SK-N-SH (cell line): ENCODE results near the gene MANEAL. TPM values are rescaled to one million over a fixed set of nuclear protein-coding genes. Genes with fewer than 3 reads are reported as not detected.

Source experiments
- CTCF ChIA-PET: fragments of 300-600, 350-600 bp; formaldehyde crosslinking; extraction: SDS; loops from one replicate; lab custom pipeline; 2021; lab: Yijun Ruan, JAX
- POLR2A ChIA-PET: fragments of 350-600 bp; sonication (Branson Sonifier 250); formaldehyde crosslinking; extraction: SDS; loops from one replicate; lab custom pipeline; 2020; ENCODE audit warnings: antibody characterized with exemption, inconsistent platforms; lab: Yijun Ruan, JAX
- DNase-seq: peaks from one replicate; pipeline ENCODE4 v3.0.0; 2012
- H2AFZ ChIP-seq: fragments of 200-600 bp; sonication (generic); 2 replicates; pipeline ENCODE4 v1.8.1; 2016; ENCODE audit warnings: antibody characterized with exemption, mild to moderate bottlenecking, low read depth
- H3F3A ChIP-seq: fragments of 200-600 bp; sonication (generic); replicated peaks from 2 replicates; pipeline ENCODE3; 2016; ENCODE audit warnings: antibody characterized with exemption, mild to moderate bottlenecking; ENCODE audit not compliant: insufficient read depth
- H3K27ac ChIP-seq, 2 experiments: fragments of 200-500 bp in 1 of 2; fragments of 200-600 bp in 1 of 2; sonication (Bioruptor generic) in 1 of 2; sonication (generic), shearing (Covaris generic) in 1 of 2; 2 replicates each; pipeline versions ENCODE4 v1.5.1 to v1.6.1; 2014 to 2016; ENCODE audit warnings: low read depth in 2 of 2, inconsistent platforms in 1 of 2, low read length in 1 of 2, mild to moderate bottlenecking in 1 of 2, mixed read lengths in 1 of 2
- H3K27me3 ChIP-seq: fragments of 200-600 bp; sonication (generic), shearing (Covaris generic); 2 replicates; pipeline ENCODE4 v1.6.1; 2016; ENCODE audit warnings: mixed run types; ENCODE audit not compliant: insufficient read depth
- H3K36me3 ChIP-seq, 2 experiments: fragments of 200-500 bp in 1 of 2; fragments of 200-600 bp in 1 of 2; sonication (Bioruptor generic) in 1 of 2; sonication (generic) in 1 of 2; replicated peaks in 1 of 2; 2 replicates each; pipeline versions ENCODE3 to v1.5.1; 2014 to 2016; ENCODE audit warnings: low read length in 1 of 2, mild to moderate bottlenecking in 1 of 2; ENCODE audit not compliant: insufficient read depth in 2 of 2, control insufficient read depth in 1 of 2
- H3K4me1 ChIP-seq, 2 experiments: fragments of 200-500 bp in 1 of 2; fragments of 200-600 bp in 1 of 2; sonication (Bioruptor generic) in 1 of 2; sonication (generic), shearing (Covaris generic) in 1 of 2; 2 replicates each; pipeline versions ENCODE4 v1.5.1 to v1.6.1; 2014 to 2016; ENCODE audit warnings: low read depth in 1 of 2, low read length in 1 of 2, mixed run types in 1 of 2; ENCODE audit not compliant: insufficient read depth in 2 of 2, control insufficient read depth in 1 of 2
- H3K4me2 ChIP-seq: fragments of 200-600 bp; sonication (generic), shearing (Covaris generic); 2 replicates; pipeline ENCODE4 v1.6.1; 2017; ENCODE audit warnings: mixed run types
- H3K4me3 ChIP-seq, 2 experiments: fragments of 200-500 bp in 1 of 2; fragments of 200-600 bp in 1 of 2; sonication (Bioruptor generic) in 1 of 2; sonication (generic), shearing (Covaris generic) in 1 of 2; 2 replicates each; pipeline versions ENCODE4 v1.5.1 to v1.8.1; 2014 to 2016; ENCODE audit warnings: low read depth in 2 of 2, inconsistent platforms in 1 of 2, low read length in 1 of 2, mild to moderate bottlenecking in 1 of 2, mixed read lengths in 1 of 2, moderate library complexity in 1 of 2
- H3K79me2 ChIP-seq: fragments of 200-600 bp; sonication (generic); 2 replicates; pipeline ENCODE4 v1.8.1; 2017; ENCODE audit warnings: mild to moderate bottlenecking; ENCODE audit not compliant: insufficient read depth
- H3K9ac ChIP-seq: fragments of 200-600 bp; sonication (generic); 2 replicates; pipeline ENCODE4 v1.6.1; 2017; ENCODE audit warnings: mixed run types
- H3K9me2 ChIP-seq: fragments of 200-600 bp; sonication (generic); 2 replicates; pipeline ENCODE4 v1.6.1; 2017; ENCODE audit warnings: mixed run types
- H3K9me3 ChIP-seq: fragments of 200-600 bp; sonication (generic); 2 replicates; pipeline ENCODE4 v1.6.1; 2017; ENCODE audit warnings: mixed run types, mild to moderate bottlenecking, moderate library complexity
- H4K20me1 ChIP-seq: fragments of 200-600 bp; sonication (generic); 2 replicates; pipeline ENCODE4 v1.6.1; 2017; ENCODE audit warnings: mild to moderate bottlenecking, mixed run types; ENCODE audit not compliant: insufficient read depth
- EP300 ChIP-seq, 2 experiments: IDR thresholded peaks; 2 replicates each; pipeline versions ENCODE4 v1.4.0 to v1.6.1; 2012; ENCODE audit warnings: borderline replicate concordance in 1 of 2, low read depth in 1 of 2, low read length in 1 of 2
- EZH2phosphoT487 ChIP-seq: fragments of 200-600 bp; sonication (generic); IDR thresholded peaks from 2 replicates; pipeline ENCODE4 v1.6.1; 2017; ENCODE audit warnings: low read depth, mixed run types, mild to moderate bottlenecking, antibody characterized with exemption, moderate library complexity, borderline replicate concordance
- FOSL2 ChIP-seq: IDR thresholded peaks from 2 replicates; pipeline ENCODE4 v1.4.0; 2012; ENCODE audit warnings: low read depth, mild to moderate bottlenecking, moderate library complexity, borderline replicate concordance
- FOXJ3 ChIP-seq: sonication (generic); formaldehyde crosslinking; IDR thresholded peaks from 2 replicates; pipeline ENCODE4 v1.5.1; 2020; ENCODE audit warnings: mild to moderate bottlenecking, missing genetic modification reagents
- GABPA ChIP-seq: IDR thresholded peaks from 2 replicates; pipeline ENCODE4 v1.4.0; 2012; ENCODE audit warnings: low read depth, mild to moderate bottlenecking
- IRF3 ChIP-seq: fragments of 150-350 bp; IDR thresholded peaks from 2 replicates; pipeline ENCODE4 v1.6.1; 2016; ENCODE audit warnings: mild to moderate bottlenecking, low read depth, low read length
- JUND ChIP-seq: IDR thresholded peaks from 2 replicates; pipeline ENCODE4 v1.4.0; 2012
- MAX ChIP-seq: IDR thresholded peaks from 2 replicates; pipeline ENCODE4 v1.4.0; 2012; ENCODE audit warnings: low read depth
- NFIC ChIP-seq: IDR thresholded peaks from 2 replicates; pipeline ENCODE4 v1.4.0; 2012; ENCODE audit warnings: borderline replicate concordance
- PBX3 ChIP-seq: IDR thresholded peaks from 2 replicates; pipeline ENCODE4; 2012
- RAD21 ChIP-seq: IDR thresholded peaks from 2 replicates; pipeline ENCODE4 v1.6.1; 2012; ENCODE audit warnings: mild to moderate bottlenecking, low read length
- RXRA ChIP-seq: IDR thresholded peaks from 2 replicates; pipeline ENCODE4 v1.4.0; 2012; ENCODE audit warnings: low read depth, mild to moderate bottlenecking, borderline replicate concordance
- TAF1 ChIP-seq: IDR thresholded peaks from 2 replicates; pipeline ENCODE4 v1.6.1; 2012; ENCODE audit warnings: low read depth, mild to moderate bottlenecking, low read length, moderate library complexity, borderline replicate concordance
- TCF12 ChIP-seq: IDR thresholded peaks from 2 replicates; pipeline ENCODE4 v1.4.0; 2012
- YY1 ChIP-seq: IDR thresholded peaks from 2 replicates; pipeline ENCODE4 v1.4.0; 2012; ENCODE audit warnings: low read depth, mild to moderate bottlenecking
- WGBS: methylation state at CpG from one replicate; pipeline ENCODE4 v1.1.6; 2017; ENCODE audit warnings: low lambda C conversion rate; 5-methylcytosine and 5-hydroxymethylcytosine counted together
- polyA plus RNA-seq, 3 experiments: library from polyadenylated mRNA; depleted of rRNA; stranded (reverse); fragments of >200 nt; gene quantifications; 2 replicates each; pipeline ENCODE4 v1.2.3, GENCODE V29; 2012

MANEAL gene
- polyA plus RNA-seq, 1 of the 3 experiments (the other 2 are of a cell fraction), result 2.7 TPM

GRCh38 chr1:37821481-37821880 lies 27.8 kb downstream of the MANEAL start:
- no peaks in the 10 kb centered on the region for H3K4me1 ChIP-seq

More at GRCh38 chr1:37821481-37821880, 27.8 kb downstream of the MANEAL start:
- H2AFZ ChIP-seq, result no peak overlapping the region
- H3K9me3 ChIP-seq, result no peaks in the 10 kb centered on the region
- H3K4me2 ChIP-seq, result no peak overlapping the region
- no peaks in the 10 kb centered on the region for H3K27me3 ChIP-seq
- H3K36me3 ChIP-seq, result peaks cover 45 to 58% of the 10 kb centered on the region in 2 experiments
- TF ChIP-seq EZH2phosphoT487 (no peak), GABPA (no peak), TAF1 (no peak), RXRA (no peak), RAD21 (no peak), YY1 (no peak), TCF12 (no peak), IRF3 (no peak), MAX (no peak), FOSL2 (no peak), EP300 (IDR thresholded peaks at IDR 0.05; ENCODE audit: borderline replicate concordance in 1 of 2, low read depth in 1 of 2, low read length in 1 of 2) (no peak), JUND (no peak), FOXJ3 (CRISPR knock-in tag) (no peak), NFIC (no peak), PBX3 (no peak)
- TF ChIP-seq, all 33 proteins: peak for 0
- H3K9ac ChIP-seq, result no peak overlapping the region
- no peak overlapping the region for H3K27ac ChIP-seq
- H3K9me2 ChIP-seq, result no peaks in the 10 kb centered on the region
- POLR2A ChIA-PET, result no interaction called here
- no peak overlapping the region for H3K4me3 ChIP-seq
- H3F3A ChIP-seq, result peaks cover 5% of the 10 kb centered on the region
- peaks cover 3% of the 10 kb centered on the region; the same call in 1 of the 2 replicates for H3K79me2 ChIP-seq
- no peaks in the 10 kb centered on the region for H4K20me1 ChIP-seq
- DNase-seq, result no peak
- CTCF ChIA-PET, result interaction anchor here (0.9 to 2.3 kb wide), 3 partner anchors 9 to 39 kb away, joined by 3 to 8 read pairs (median 3); partner anchors contain the start of genes C1orf122, MTF1 and YRDC
- WGBS, result 100% methylated on average over 2 of the region's 2 CpGs
